ENCODE measurements around the gene FN3K. TPM values are rescaled to one million over a fixed set of nuclear protein-coding genes. Genes with fewer than 3 reads are reported as not detected.
A peak's percentile ranks its signal among the peaks of the same experiment; 100 is the strongest.

Gene FN3K
- total and polyA plus RNA-seq, 2 of the 13 experiments (the other 11 are each of a cell fraction or from before 2014, with no cell fraction given), result 3.5 to 12.2 TPM

- TF ChIP-seq ZBTB10 (CRISPR knock-in tag; IDR thresholded peaks at IDR 0.05; ENCODE audit: borderline replicate concordance), result no peak
- no peak for TF ChIP-seq SIN3B (IDR thresholded peaks at IDR 0.05; ENCODE audit: low read length)
- no peak for TF ChIP-seq ZBTB37 (CRISPR knock-in tag; IDR thresholded peaks at IDR 0.05)
- peak; percentile 59; the same call in 1 of the 2 replicates for TF ChIP-seq HES4 (CRISPR knock-in tag; IDR thresholded peaks at IDR 0.05; ENCODE audit: borderline replicate concordance)
- TF ChIP-seq RBM39 (IDR thresholded peaks at IDR 0.05; ENCODE audit: low read depth, low read length, poor library complexity, severe bottlenecking), result peak; percentile 19
- TF ChIP-seq ZFP90 (CRISPR knock-in tag; IDR thresholded peaks at IDR 0.05; ENCODE audit: borderline replicate concordance), result peak; percentile 44; the same call in 1 of the 2 replicates
- TF ChIP-seq NFKBIZ (CRISPR knock-in tag; IDR thresholded peaks at IDR 0.05), result no peak
- TF ChIP-seq ZBTB40 (IDR thresholded peaks at IDR 0.05), result no peak
- TF ChIP-seq ZBTB40 (CRISPR knock-in tag; IDR thresholded peaks at IDR 0.05), result peak; percentile 32; the same call in 1 of the 2 replicates
- TF ChIP-seq ZNF441 (CRISPR knock-in tag; IDR thresholded peaks at IDR 0.05; ENCODE audit: borderline replicate concordance), result no peak
- 0 out of 2 replicates have a peak, but pooled peaks have one; percentile 15 for TF ChIP-seq ZNF619 (CRISPR knock-in tag; IDR thresholded peaks at IDR 0.05)
- 0 out of 2 replicates have a peak, but pooled peaks have one; percentile 52 for TF ChIP-seq RNF2 (conservative IDR thresholded peaks at IDR 0.05; ENCODE audit: low read depth)
- no peak for TF ChIP-seq ZSCAN29 (CRISPR knock-in tag; conservative IDR thresholded peaks at IDR 0.05)
- no peak for TF ChIP-seq PPARG (CRISPR knock-in tag; conservative IDR thresholded peaks at IDR 0.05)
- peak; percentile 63; the same call in 1 of the 2 replicates for TF ChIP-seq MAX (IDR thresholded peaks at IDR 0.05)
- 0 out of 2 replicates have a peak, but pooled peaks have one; percentile 17 for TF ChIP-seq FOXO1 (CRISPR knock-in tag; IDR thresholded peaks at IDR 0.05)
These were observed 36.4 kb upstream of the FN3K start (continued) for GRCh38 chr17:82698974-82699442.
